ACC112 (cell line): ENCODE results near the gene FBXW4.
"Not testable (repeated sequence)": the region's sequence is repeated elsewhere in the genome, so short reads cannot be mapped to it uniquely, and the experiment has no call there.

ENCODE experiments used
- H2AFZ ChIP-seq: fragments of 200-600 bp; sonication (generic); one replicate; pipeline ENCODE4 v1.6.0; 2017; ENCODE audit warnings: antibody characterized with exemption, low read length; ENCODE audit not compliant: unreplicated experiment
- H3K27ac ChIP-seq: fragments of 200-600 bp; sonication (generic); 2 replicates; pipeline ENCODE4 v1.5.1; 2014; ENCODE audit warnings: low read depth, mild to moderate bottlenecking, antibody characterized with exemption, low read length, moderate library complexity
- H3K27me3 ChIP-seq: fragments of 200-600 bp; sonication (generic); 2 replicates; pipeline ENCODE4 v1.6.1; 2014; ENCODE audit warnings: mild to moderate bottlenecking, antibody characterized with exemption, low read length, moderate library complexity, mixed read lengths; ENCODE audit not compliant: insufficient read depth
- H3K36me3 ChIP-seq: fragments of 200-600 bp; sonication (generic); 2 replicates; pipeline ENCODE4 v1.6.1; 2016; ENCODE audit warnings: mild to moderate bottlenecking, antibody characterized with exemption, low read length, moderate library complexity, mixed read lengths; ENCODE audit not compliant: insufficient read depth
- H3K4me1 ChIP-seq: fragments of 200-600 bp; sonication (generic); one replicate; pipeline ENCODE4 v1.6.1; 2016; ENCODE audit warnings: low read length, mixed read lengths; ENCODE audit not compliant: insufficient read depth, unreplicated experiment, control insufficient read depth
- H3K4me3 ChIP-seq: fragments of 200-600 bp; sonication (generic); 2 replicates; pipeline ENCODE4 v1.5.1; 2014; ENCODE audit warnings: mild to moderate bottlenecking, low read depth, low read length
- H3K79me2 ChIP-seq: fragments of 200-600 bp; sonication (generic); one replicate; pipeline ENCODE4 v1.6.0; 2016; ENCODE audit warnings: low read length; ENCODE audit not compliant: control insufficient read depth, unreplicated experiment, insufficient read depth

Gene FBXW4

DNA sequence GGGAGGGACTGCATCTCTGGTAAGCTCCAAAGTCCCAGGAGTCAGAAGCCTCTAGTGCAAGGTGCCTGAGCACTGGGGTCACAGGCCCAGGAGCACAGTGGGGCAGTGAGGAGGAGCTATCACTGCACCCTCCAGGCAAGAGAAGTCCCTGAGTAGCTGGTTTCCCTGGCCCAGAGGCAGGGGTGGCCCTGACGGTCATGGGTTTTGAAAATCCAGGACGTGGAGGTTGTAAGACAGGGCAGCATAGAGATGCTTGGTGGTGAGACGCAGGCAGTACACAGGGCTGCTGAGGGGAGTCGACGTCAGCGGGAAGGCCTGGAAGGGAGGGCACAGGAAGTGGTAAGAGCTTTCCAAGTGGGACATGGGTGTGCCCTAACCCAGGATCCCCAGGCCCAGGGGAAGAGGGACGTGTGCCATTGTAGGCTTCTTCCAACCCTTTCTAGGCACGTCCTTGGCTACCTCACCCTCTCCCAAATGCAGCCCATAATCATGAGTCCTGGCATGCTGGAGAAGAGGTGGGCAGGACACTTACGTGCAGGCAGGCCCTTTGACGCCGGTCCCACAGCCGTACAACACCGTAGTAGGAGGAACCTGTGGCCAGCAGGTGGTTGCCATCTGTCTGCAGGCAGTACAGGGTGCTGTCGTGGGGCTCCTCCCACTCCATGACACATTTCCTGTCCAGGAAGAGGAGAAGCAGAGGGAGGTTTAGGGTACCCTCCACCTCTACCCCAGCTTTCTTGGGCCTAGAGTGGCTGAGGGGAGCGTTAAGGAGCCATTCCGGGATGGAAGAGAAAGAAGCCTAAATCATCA, 83.7 kb downstream of the FBXW4 start:
- Histone ChIP-seq H3K27ac (no peak overlapping the region), H2AFZ (no peak overlapping the region), H3K36me3 (no peaks in the 10 kb centered on the region; the same call in none of the 2 replicates), H3K27me3 (no peaks in the 10 kb centered on the region), H3K79me2 (no peaks in the 10 kb centered on the region), H3K4me1 (peaks cover 15% of the 10 kb centered on the region), H3K4me3 (no peak overlapping the region)

DNA sequence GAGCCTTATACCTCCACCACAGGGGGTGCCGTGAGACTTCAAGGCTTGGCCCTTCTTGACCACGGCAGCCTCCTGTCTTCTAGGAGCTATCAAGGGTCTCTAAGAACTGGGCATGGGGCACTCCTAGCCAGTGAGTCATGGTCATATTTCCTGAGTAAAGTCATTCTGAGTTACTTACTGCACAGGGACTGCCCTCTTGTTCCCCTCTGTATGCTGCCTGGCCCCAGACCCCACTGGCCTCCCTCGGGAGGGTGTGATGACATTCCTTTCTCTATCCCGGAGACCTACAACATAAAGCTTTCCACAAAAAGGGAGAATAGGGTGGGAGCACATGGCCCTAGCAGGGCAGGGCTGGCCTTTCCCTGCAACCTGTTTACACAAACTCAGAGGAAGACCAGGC, 85.5 kb downstream of the FBXW4 start:
- H3K4me1 ChIP-seq: peaks cover 15% of the 10 kb centered on the region
- no peak overlapping the region for H2AFZ ChIP-seq
- no peaks in the 10 kb centered on the region; the same call in none of the 2 replicates for H3K36me3 ChIP-seq
- H3K27me3 ChIP-seq: no peaks in the 10 kb centered on the region
- no peaks in the 10 kb centered on the region for H3K79me2 ChIP-seq
- no peak overlapping the region for H3K27ac ChIP-seq
- no peak overlapping the region for H3K4me3 ChIP-seq

DNA sequence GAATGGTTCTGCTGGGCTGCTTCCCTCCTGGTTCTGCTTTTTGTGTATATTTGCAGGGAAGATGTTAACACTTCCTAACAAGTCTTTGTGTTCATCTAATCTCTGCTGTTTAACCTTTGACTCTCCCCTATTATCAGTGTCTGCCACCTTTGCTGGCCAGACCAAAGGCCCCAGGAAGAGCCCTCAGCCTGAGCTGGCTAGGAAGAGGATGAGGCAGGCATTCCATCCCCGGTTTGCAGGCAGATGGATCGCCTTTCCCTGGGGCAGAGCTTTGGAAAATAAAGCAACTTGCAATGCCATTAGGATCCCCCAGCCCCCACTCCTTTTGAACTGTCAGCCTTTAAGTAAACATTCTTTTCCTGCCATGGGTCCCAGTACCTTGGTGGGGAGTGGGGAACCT, 87.8 kb downstream of the FBXW4 start:
- Histone ChIP-seq H3K4me3 (no peak overlapping the region), H3K27me3 (no peaks in the 10 kb centered on the region), H3K79me2 (no peaks in the 10 kb centered on the region), H2AFZ (no peak overlapping the region), H3K27ac (no peak overlapping the region), H3K36me3 (no peaks in the 10 kb centered on the region; the same call in none of the 2 replicates), H3K4me1 (peaks cover 15% of the 10 kb centered on the region)

DNA sequence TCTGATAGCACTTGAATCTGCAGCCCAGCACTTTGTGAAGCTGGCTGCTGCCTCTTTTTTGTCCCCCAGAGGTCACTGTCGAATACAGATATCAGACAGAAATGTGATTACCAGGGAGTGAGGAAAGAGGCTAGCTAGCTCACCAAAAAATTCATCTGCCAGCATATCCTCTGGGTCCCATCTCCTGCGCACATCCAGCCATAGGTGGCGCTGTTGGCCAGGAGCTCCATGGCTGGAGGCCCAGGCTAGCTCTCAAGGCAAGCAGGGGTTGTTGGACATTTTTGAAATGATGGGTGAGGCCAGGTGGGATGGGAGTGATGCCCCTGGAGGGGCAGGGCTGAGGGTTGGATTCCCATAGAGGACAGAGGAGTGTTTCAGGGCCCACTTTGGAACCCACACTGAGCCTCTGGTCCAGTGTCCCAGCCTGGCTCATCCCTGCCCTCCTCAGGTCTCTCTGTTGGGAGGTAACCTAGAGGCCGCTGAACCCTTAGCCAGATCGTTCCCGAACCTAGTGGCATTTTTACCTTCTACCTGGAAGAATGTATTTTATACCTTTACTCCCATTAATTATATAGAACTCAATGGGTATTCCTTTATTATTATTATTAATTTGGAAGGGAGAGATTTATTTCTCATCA, 92.1 kb downstream of the FBXW4 start:
- H3K4me3 ChIP-seq: no peak overlapping the region

DNA sequence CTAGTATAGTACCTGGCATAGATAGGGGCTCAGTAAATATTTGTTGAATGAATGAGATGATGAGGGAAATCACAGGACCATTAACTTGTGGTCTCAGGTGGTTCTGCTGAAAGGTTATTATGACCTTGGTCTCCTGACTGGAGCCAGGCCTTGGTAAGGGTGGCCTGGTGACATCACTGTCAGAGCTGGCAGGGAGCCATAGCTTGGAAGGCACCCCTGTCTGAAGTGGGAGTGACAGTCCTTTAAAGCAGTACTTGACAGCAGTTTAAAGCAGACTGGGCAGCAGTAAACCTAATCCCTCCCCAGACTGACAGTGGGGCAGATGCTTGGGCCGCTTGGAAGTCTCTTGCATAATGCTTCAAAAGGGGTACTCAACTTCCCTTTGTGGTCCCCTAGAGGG, 93.4 kb downstream of the FBXW4 start:
- Histone ChIP-seq H3K36me3 (no peaks in the 10 kb centered on the region; the same call in 1 of the 2 replicates), H3K4me1 (no peaks in the 10 kb centered on the region), H3K4me3 (no peak overlapping the region), H3K27ac (no peak overlapping the region), H3K27me3 (no peaks in the 10 kb centered on the region), H2AFZ (no peak overlapping the region), H3K79me2 (no peaks in the 10 kb centered on the region)

More for the DNA sequence above, 92.1 kb downstream of the FBXW4 start:
- H3K36me3 ChIP-seq: no peaks in the 10 kb centered on the region; the same call in 1 of the 2 replicates
- no peak overlapping the region for H3K27ac ChIP-seq
- H3K79me2 ChIP-seq: no peaks in the 10 kb centered on the region
- H3K4me1 ChIP-seq: no peaks in the 10 kb centered on the region
- no peak overlapping the region for H2AFZ ChIP-seq
- H3K27me3 ChIP-seq: no peaks in the 10 kb centered on the region

DNA sequence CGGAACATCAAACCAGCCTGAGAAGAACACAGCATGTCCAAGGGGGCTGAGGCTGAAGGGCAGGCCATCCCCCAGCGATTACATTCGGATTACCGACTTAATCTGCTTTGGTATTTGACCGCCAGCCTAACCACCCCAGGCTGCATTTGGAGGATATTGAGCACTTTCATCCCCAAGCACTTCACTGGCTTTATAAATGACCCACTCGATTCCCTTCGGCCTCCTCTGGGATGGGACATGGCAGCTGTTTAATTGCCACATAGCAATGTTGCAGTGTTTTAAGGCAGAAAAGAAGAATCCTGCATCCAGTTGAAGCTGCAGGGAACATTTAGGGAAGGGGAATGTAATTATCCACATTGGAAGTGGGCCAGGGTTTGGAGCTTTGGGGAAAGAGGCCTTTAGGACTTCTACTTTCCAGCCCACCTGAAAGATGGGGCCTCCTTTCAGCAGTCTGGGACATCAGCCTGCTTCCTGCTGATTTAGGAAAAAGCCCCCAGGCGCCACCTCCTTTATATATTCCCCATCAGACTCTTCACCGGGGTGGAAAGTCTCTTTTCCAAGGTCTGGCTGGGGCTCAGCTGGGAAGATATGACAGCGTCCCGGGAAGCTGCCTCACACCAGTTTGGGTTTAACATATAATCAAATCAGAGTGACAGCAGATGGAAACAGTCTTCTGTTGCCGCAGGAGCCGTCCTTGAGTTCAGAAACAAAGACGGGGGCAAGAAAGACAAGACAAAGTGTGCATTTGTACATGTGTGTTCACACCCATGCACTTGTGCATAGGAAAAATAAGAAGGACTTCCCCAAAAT, 97.7 kb downstream of the FBXW4 start:
- Histone ChIP-seq H3K4me1 (no peaks in the 10 kb centered on the region), H3K36me3 (no peaks in the 10 kb centered on the region), H3K79me2 (no peaks in the 10 kb centered on the region)

DNA sequence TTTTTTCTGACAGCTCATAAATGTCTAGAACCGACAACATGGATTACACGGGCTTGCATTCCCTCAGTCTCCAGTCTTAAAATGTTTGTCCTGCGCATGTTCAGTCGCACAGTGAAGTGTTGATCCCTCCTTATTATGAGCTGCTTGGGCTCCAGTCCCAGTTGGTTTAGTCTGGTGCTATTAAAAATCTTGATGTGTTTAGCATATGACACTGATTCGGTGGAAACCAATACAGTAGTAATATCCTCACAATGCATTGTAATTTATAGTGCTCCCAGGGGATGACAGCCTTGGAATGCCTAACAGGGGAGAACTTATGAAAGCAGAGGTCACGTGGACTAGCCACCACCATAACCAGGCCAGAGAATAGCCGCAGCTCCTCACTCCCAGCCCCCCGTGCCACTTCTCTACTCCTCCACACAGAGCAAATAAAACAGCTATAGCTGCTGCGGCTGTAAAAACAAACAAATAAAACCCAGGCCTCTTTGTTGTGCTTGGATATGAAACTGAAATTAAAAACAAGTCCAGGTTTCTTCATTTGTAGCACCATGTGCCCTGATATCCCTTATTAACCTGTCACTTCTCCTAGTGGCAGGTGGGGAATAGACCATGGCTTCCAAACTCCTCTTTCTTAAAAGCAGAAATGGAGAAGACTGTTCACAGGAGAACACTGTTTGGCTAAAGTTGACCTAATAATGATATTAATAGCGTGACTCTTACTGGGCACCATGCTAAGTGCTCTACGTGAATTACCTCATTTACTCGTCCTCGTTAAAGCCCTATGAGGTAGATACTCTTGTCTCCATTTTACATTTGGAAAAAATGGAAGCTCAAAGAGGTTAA, 99.2 kb downstream of the FBXW4 start:
- Histone ChIP-seq H3K27me3 (no peaks in the 10 kb centered on the region), H3K4me1 (no peaks in the 10 kb centered on the region), H3K36me3 (no peaks in the 10 kb centered on the region), H3K79me2 (no peaks in the 10 kb centered on the region), H3K27ac (no peak overlapping the region), H2AFZ (no peak overlapping the region), H3K4me3 (no peak overlapping the region)

More for the DNA sequence above, 97.7 kb downstream of the FBXW4 start:
- Histone ChIP-seq H3K27me3 (no peaks in the 10 kb centered on the region), H3K4me3 (no peak overlapping the region), H3K27ac (no peak overlapping the region), H2AFZ (no peak overlapping the region)

DNA sequence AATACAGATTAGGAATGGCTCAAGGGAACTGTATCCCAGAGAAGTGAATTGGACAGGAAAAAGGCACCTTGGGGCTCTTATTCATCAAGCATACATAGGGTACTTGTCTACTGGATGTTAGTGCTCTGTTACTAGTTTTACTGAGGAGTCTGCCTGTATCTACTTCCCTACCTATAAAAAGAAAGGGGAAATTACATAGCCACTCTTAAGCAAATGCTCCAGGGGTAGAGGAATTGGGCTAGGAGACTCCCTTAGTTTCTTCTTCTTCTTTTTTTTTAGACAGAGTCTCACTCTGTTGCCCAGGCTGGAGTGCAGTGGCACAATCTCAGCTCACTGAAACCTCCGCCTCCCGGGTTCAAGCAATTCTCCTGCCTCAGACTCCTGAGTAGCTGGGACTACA, 101.6 kb downstream of the FBXW4 start:
- H2AFZ ChIP-seq, H3K27ac ChIP-seq, H3K36me3 ChIP-seq, H3K79me2 ChIP-seq, H3K4me3 ChIP-seq, H3K27me3 ChIP-seq, H3K4me1 ChIP-seq: not testable (repeated sequence)

DNA sequence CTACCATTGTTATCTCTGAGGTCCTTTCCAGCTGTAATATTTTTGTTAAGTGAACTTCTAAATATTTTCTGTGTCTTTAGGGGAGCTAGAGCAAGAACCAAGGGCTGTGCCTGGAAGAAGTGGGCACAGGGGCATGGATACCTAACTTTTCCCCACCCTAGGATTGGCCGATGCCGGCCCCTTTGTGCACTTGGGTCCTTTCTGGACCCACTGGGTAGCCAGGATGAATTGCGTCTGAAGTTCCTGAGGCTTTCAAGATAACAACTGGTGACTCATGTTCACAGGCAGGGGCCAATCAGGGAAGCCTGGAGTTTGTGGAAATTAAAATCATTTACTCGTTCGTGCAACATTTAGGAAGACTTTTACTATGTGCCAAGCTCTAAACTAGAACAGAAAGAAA, 106.1 kb downstream of the FBXW4 start:
- Histone ChIP-seq H3K4me1 (peaks cover 7% of the 10 kb centered on the region), H3K79me2 (peaks cover 14% of the 10 kb centered on the region), H3K27me3 (no peaks in the 10 kb centered on the region), H2AFZ (peak overlapping the region; percentile 90), H3K36me3 (peaks cover under 1% of the 10 kb centered on the region; the same call in 1 of the 2 replicates), H3K4me3 (peak overlapping the region; percentile 100), H3K27ac (no peak overlapping the region)
